Gastrocnemius medialis (tissue), 4 donors: ENCODE results near the gene LIME1. TPM values are rescaled to one million over a fixed set of nuclear protein-coding genes. Genes with fewer than 3 reads are reported as not detected.

Source experiments
- ATAC-seq, 2 donors: fragments of 150-250 bp; one replicate each; pipeline ENCODE4 v1.9.1; 2016
- DNase-seq, 2 donors: peaks; one replicate each; pipeline ENCODE4 v3.0.0-alpha.2; 2019
- H3K27ac ChIP-seq, 4 donors: fragments of 200-600 bp; sonication (generic); 1 replicate in 1 of 4; 2 replicates in 3 of 4; pipeline ENCODE4 v1.5.1; 2016 to 2018; ENCODE audit warnings: mild to moderate bottlenecking in 2 of 4, moderate library complexity in 1 of 4
- H3K27me3 ChIP-seq, 3 donors: fragments of 200-600 bp; sonication (generic) in 2 of 3; 1 replicate in 1 of 3; 2 replicates in 2 of 3; pipeline versions ENCODE4 v1.5.1 to v1.6.0; 2016 to 2019; ENCODE audit warnings: mild to moderate bottlenecking in 1 of 3, moderate library complexity in 1 of 3
- H3K36me3 ChIP-seq, 2 donors: fragments of 200-600 bp; sonication (generic) in 1 of 2; one replicate each; pipeline ENCODE4 v1.5.1; 2017 to 2018
- H3K4me1 ChIP-seq, 2 donors: fragments of 200-600 bp; sonication (generic) in 1 of 2; one replicate each; pipeline ENCODE4 v1.5.1; 2016 to 2017; ENCODE audit warnings: mild to moderate bottlenecking in 2 of 2
- H3K4me3 ChIP-seq, 4 donors: fragments of 200-600 bp; sonication (generic) in 3 of 4; 1 replicate in 1 of 4; 2 replicates in 3 of 4; pipeline ENCODE4 v1.5.1; 2016 to 2019; ENCODE audit warnings: mild to moderate bottlenecking in 2 of 4
- H3K9me3 ChIP-seq, 3 donors: fragments of 200-600 bp; sonication (generic) in 2 of 3; 1 replicate in 1 of 3; 2 replicates in 2 of 3; pipeline ENCODE4 v1.5.1; 2016 to 2019
- CTCF ChIP-seq, 5 experiments: fragments of 450-650 bp in 3 of 5; fragments of 200-600 bp in 2 of 5; sonication (generic) in 2 of 5; IDR thresholded peaks in 4 of 5; conservative IDR thresholded peaks in 1 of 5; 1 replicate in 4 of 5; 2 replicates in 1 of 5; pipeline ENCODE4 v1.5.1; 2016 to 2019; ENCODE audit warnings: antibody characterized with exemption in 5 of 5, mild to moderate bottlenecking in 3 of 5, moderate library complexity in 3 of 5
- POLR2A ChIP-seq, 2 donors: fragments of 450-650 bp; IDR thresholded peaks; one replicate each; pipeline ENCODE4 v1.6.1; 2017; ENCODE audit warnings: antibody characterized with exemption in 2 of 2, mild to moderate bottlenecking in 2 of 2, moderate library complexity in 2 of 2
- in situ Hi-C, 4 donors: fragments of 200-750 bp; cut with MboI; loops; one replicate each; pipeline versions ENCODE4 v1.15.0 to v1.8.0; 2017; ENCODE audit warnings: low sequenced_read_pairs in 4 of 4
- intact Hi-C: fragments of 100-400 bp; cut with DNase I; formaldehyde crosslinking; loops from one replicate; pipeline ENCODE4 v1.15.1; 2023; ENCODE audit warnings: low total_unique reads
- total RNA-seq, 4 donors: library from RNA; depleted of rRNA; stranded (reverse); fragments of >200 nt; gene quantifications; one replicate each; pipeline versions ENCODE4 v1.1.0 to v1.2.3, GENCODE V29; 2016

LIME1 gene
- total RNA-seq, 4 donors from 2014 or later = 2.0 to 6.3 (median 4.1) TPM

- no peak overlapping the region for H3K27ac ChIP-seq
- H3K4me1 ChIP-seq = peaks cover 10 to 17% of the 10 kb centered on the region in 2 donors
- ATAC-seq (no peak), DNase-seq (no peak)
- H3K27me3 ChIP-seq = no peaks in the 10 kb centered on the region
- peaks cover 0 to 9% of the 10 kb centered on the region in 2 donors for H3K36me3 ChIP-seq
- intact Hi-C loops (no loop called here), in situ Hi-C loops (no loop called here)
- TF ChIP-seq POLR2A (IDR thresholded peaks at IDR 0.05) = no peak
- H3K9me3 ChIP-seq = no peaks in the 10 kb centered on the region
- H3K4me3 ChIP-seq = no peak overlapping the region
Measured at GRCh38 chr20:63744158-63744557, 7.7 kb downstream of the LIME1 start.

GRCh38 chr20:63744574-63745423 lies 8.3 kb downstream of the LIME1 start:
- TF ChIP-seq CTCF (IDR thresholded peaks at IDR 0.05 in 4 of 5, conservative IDR thresholded peaks at IDR 0.05 in 1 of 5) = no peak
- Histone ChIP-seq H3K9me3 (no peaks in the 10 kb centered on the region), H3K36me3 (peaks cover 0 to 9% of the 10 kb centered on the region in 2 donors), H3K27ac (no peak overlapping the region), H3K27me3 (no peaks in the 10 kb centered on the region), H3K4me3 (no peak overlapping the region), H3K4me1 (peaks cover 10 to 17% of the 10 kb centered on the region in 2 donors)
- in situ Hi-C loops = no loop called here
- ATAC-seq = no peak
- intact Hi-C loops = no loop called here
- DNase-seq = no peak

GRCh38 chr20:63745424-63745805 lies 9.0 kb downstream of the LIME1 start:
- H3K4me1 ChIP-seq = peaks cover 10 to 15% of the 10 kb centered on the region in 2 donors
- H3K27ac ChIP-seq = no peak overlapping the region
- H3K27me3 ChIP-seq = no peaks in the 10 kb centered on the region
- no peak overlapping the region for H3K4me3 ChIP-seq
- ATAC-seq (no peak), DNase-seq (no peak)
- in situ Hi-C loops (no loop called here), intact Hi-C loops (no loop called here)
- TF ChIP-seq POLR2A (IDR thresholded peaks at IDR 0.05) (no peak), CTCF (IDR thresholded peaks at IDR 0.05 in 4 of 5, conservative IDR thresholded peaks at IDR 0.05 in 1 of 5) (no peak)
- H3K9me3 ChIP-seq = no peaks in the 10 kb centered on the region
- H3K36me3 ChIP-seq = peaks cover 0 to 9% of the 10 kb centered on the region in 2 donors

- TF ChIP-seq CTCF (IDR thresholded peaks at IDR 0.05 in 4 of 5, conservative IDR thresholded peaks at IDR 0.05 in 1 of 5) = no peak
- no peak for TF ChIP-seq POLR2A (IDR thresholded peaks at IDR 0.05)
- Histone ChIP-seq H3K4me1 (peaks cover 6 to 8% of the 10 kb centered on the region in 2 donors), H3K27me3 (no peaks in the 10 kb centered on the region), H3K9me3 (no peaks in the 10 kb centered on the region), H3K36me3 (peaks cover 0 to 9% of the 10 kb centered on the region in 2 donors), H3K4me3 (no peak overlapping the region), H3K27ac (no peak overlapping the region)
- intact Hi-C loops = no loop called here
- DNase-seq = no peak
- in situ Hi-C loops = no loop called here
- ATAC-seq = no peak
Measured at GRCh38 chr20:63745961-63746731, 9.7 kb downstream of the LIME1 start.

GRCh38 chr20:63746751-63747315 lies 10.4 kb downstream of the LIME1 start:
- Histone ChIP-seq H3K9me3 (no peaks in the 10 kb centered on the region), H3K4me3 (no peak overlapping the region), H3K27me3 (no peaks in the 10 kb centered on the region), H3K36me3 (peaks cover 0 to 9% of the 10 kb centered on the region in 2 donors), H3K27ac (no peak overlapping the region), H3K4me1 (peaks cover 0 to 1% of the 10 kb centered on the region in 2 donors)
- no peak for DNase-seq
- intact Hi-C loops = no loop called here
- ATAC-seq = no peak
- in situ Hi-C loops = no loop called here
- TF ChIP-seq POLR2A (IDR thresholded peaks at IDR 0.05) (no peak), CTCF (IDR thresholded peaks at IDR 0.05 in 4 of 5, conservative IDR thresholded peaks at IDR 0.05 in 1 of 5) (no peak)
